HG03575 (cell line): ENCODE data around the gene ADCY10.
"Not testable (repeated sequence)": the region's sequence is repeated elsewhere in the genome, so short reads cannot be mapped to it uniquely, and the experiment has no call there.

Experiments
- ATAC-seq: cut with Tn5 transposase; IDR thresholded peaks from one replicate; pipeline ENCODE4 v1.9.1; 2021; ENCODE audit not compliant: unreplicated experiment, insufficient number of reproducible peaks, low FRiP score; ENCODE audit errors: extremely low read depth

Gene ADCY10

GRCh38 chr1:167929725-167930124, 15.8 kb upstream of the ADCY10 start:
- no peak for ATAC-seq

GRCh38 chr1:167928919-167929318, 15.0 kb upstream of the ADCY10 start:
- ATAC-seq, result not testable (repeated sequence)

- ATAC-seq, result no peak
These were observed 14.5 kb upstream of the ADCY10 start for GRCh38 chr1:167928457-167928852.

DNA sequence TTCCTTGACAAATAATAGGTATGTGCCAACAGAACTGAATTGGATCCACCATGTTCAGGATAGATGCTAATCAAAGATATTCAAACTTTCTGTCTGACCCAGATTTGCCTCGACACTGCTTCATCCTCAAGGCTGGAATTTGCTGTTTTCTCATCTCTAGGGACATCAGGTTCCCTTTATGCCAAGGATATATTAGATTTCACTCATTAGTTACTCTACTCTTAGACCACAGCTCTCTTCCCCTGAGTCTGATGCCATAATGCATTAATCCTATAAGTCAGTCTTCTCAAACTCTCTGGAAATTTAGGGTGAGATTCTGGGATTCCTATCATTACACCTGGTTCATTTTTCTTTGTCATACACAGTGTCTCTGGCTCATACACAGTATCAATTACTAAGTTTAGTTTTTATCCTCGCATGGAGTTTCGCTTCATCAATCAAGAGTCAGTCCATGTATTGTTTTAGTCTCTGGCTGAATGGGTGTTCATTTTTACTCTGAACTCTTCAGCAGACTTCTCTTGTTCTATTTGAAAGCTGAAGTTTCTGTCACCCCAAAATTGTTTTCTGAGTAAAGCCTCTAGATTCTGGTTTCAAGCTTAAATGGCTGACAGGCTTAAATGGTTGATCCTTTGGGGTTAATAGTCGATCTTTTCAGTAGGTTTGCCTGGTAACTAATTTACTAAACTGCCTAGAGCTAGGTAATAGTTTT, 13.3 kb upstream of the ADCY10 start:
- no peak for ATAC-seq

GRCh38 chr1:167926486-167926997, 12.6 kb upstream of the ADCY10 start:
- no peak for ATAC-seq

GRCh38 chr1:167924543-167925231, 10.8 kb upstream of the ADCY10 start:
- no peak for ATAC-seq

DNA sequence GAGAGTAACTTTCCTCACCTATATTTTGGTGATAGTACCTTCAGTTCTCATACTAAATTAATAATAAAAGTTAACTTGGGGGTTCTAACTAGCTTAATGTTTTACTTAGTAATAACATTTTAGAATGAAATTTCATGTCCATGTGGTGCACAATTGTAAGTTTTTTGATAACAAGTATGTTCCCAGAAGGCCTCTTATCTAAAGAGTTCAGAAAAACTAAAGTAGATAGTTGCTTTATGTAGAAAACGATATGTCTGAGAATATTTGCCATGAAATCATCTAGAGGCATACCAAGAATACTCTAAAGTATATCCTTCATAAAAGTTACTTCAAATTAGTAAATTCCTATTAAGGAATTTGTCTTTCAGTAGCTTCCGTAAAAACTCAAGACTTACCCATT, 10.2 kb upstream of the ADCY10 start:
- no peak for ATAC-seq

DNA sequence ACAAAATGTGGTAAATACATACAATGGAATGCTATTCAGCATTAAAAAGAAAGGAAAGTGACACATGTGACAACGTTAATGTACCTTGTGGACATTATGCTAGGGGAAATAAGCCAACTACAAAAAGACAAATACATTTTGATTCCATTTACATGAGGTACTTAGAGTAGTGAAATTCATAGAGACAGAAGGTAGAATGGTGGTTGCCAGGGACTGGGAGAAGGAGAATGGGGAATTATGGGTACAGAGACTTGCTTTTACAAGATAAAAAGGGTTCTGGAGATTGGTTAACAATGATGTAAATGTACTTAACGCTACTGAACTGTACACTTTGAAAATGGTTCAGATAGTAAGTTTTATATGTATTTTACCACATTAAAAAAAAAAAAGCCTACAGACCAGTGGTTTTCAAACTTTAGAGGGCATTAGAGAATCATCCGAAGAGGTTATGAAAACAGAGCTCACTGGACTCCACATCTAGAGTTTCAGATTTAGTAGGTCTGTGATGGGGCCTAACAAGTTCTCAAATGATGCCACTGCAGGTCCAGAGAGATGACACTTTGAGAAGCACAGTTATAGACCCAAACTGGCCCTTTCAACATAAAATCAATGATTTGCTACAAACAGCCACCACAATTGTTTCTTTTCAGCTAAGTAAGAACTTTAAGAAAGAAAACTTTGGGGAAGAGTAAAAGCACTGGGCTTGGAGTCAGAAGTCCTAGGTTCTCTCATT, 9.6 kb upstream of the ADCY10 start:
- ATAC-seq, result no peak

GRCh38 chr1:167922611-167923074, 8.7 kb upstream of the ADCY10 start:
- no peak for ATAC-seq

- no peak for ATAC-seq
These were observed 8.1 kb upstream of the ADCY10 start for GRCh38 chr1:167922023-167922422.

DNA sequence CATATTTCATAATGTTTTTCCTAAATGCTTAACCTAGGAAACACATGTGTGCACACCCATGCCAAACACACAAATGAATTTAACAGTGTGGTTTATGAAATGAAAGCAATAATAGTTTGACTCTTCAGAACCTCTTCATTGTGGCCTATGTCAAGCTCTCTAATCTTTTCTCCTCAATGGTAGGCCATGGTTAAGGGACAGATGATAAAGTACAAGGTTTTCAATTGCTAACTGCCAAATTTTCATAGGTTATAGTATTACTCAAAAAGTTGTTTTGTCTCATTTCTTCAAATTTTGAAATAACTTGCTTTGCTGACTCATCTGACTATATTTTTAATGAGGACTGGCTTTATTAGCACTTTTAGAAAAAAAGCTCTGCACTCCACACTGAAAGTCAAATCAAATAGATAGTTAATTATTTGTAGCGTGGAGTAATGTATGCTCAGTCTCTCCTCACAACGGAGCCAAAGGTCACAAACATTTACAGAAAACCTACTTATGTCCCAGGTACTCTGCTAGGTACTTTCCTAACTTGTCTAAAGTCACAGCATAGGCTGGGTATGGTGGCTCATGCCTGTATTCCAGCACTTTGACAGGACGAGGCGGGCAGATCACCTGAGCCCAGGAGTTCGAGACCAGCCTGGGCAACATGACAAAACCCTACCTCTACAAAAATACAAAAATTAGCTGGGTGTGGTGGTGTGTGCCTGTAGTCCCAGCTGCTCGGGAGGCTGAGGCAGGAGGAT, 3.0 kb upstream of the ADCY10 start:
- ATAC-seq, result no peak

GRCh38 chr1:167915569-167915968, 1.6 kb upstream of the ADCY10 start:
- ATAC-seq, result no peak

- no peak for ATAC-seq
These were observed 1.6 kb downstream of the ADCY10 start for GRCh38 chr1:167912294-167912693.

DNA sequence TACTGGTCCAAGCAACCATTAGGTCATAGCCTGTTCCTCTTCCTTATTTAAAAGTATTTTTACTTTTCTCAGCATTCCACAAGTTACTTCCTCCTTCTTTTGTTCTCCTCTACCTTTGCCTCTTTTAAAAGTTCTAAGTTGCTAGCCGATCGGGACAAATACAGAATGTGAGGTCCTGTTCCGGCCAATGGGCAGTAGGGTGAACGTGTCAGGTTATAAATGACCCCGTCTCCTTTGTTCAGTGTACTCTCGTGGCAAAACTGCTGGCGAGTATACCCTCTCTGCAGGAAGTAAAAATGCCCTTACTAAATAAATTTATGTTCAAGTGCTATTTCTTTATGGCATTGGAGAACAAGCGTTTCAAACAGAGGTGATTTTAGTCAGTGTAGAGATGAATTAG, 2.5 kb downstream of the ADCY10 start:
- no peak for ATAC-seq

DNA sequence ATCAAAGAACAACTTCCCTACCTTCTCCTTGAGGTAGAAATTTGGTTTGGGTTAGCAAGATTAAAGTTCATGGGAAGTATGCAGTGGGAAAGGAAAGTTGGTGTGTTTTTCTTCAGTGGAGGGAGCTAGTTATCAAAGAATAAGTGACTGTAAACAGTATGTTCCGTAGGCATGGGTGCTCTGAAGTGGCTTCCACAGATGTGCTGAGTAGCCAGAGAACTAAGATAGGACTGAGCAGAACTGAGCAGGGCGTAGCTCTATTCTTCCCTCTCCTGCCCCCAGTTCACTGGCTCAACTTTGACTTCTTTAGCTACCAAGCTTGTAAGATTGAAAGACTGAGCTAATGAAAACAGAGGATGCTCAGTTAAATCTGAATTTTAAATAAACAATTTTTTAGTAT, 3.4 kb downstream of the ADCY10 start:
- ATAC-seq, result no peak

GRCh38 chr1:167909691-167910180, 4.2 kb downstream of the ADCY10 start:
- no peak for ATAC-seq

DNA sequence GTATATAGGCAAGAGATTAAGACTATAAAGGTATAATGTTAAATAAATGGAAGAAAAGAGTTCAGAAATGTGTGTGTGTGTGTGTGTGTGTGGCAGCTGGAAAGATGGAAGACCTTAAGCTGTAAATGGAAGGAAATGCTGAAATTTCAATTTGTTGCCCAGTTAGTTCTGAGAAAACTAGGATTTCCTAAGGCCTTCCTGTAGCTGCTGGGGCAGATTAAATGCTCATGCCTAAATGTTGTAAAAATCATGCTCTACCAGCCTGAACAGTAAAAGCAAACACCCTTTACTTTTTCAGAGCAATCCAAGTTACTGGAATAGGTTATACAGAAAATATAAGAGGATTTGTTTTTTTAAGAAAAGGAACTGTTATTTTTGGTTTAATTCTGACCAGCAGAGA, 8.3 kb downstream of the ADCY10 start:
- ATAC-seq, result no peak

GRCh38 chr1:167905182-167905581, 8.8 kb downstream of the ADCY10 start:
- ATAC-seq, result no peak

DNA sequence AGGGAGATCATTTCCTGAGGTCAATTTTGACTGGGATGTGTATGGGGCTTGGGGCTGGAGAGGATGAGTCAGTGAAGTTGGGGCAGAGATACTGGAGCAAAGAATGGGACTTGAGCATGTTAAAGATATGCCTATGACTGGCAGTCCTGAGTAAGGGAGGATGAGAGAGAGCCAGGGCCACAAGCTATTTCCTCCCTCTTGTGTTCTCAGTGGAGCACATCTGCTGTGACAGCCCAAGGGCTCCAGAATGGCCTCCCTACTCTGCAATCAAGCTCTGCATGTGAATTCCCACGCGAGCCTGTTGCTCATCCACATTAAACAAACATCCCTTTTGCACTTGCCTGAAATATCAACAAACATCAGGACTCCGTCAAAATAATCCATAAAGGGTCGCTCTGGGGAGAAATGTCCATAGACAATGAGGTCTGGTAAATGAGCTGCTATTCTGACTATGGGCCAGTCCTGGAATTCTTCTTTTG, 9.2 kb downstream of the ADCY10 start:
- no peak for ATAC-seq
